PFSK-1 (cell line): ENCODE measurements around the gene WFDC5.

Experiments used
- POLR2AphosphoS5 ChIP-seq: IDR thresholded peaks from 2 replicates; pipeline ENCODE4 v1.6.1; 2012; ENCODE audit warnings: low read depth, mild to moderate bottlenecking, control low read depth, low read length, moderate library complexity
- SIN3A ChIP-seq: IDR thresholded peaks from 2 replicates; pipeline ENCODE4 v1.6.1; 2012; ENCODE audit warnings: mild to moderate bottlenecking, low read length, moderate library complexity, borderline replicate concordance; ENCODE audit not compliant: insufficient read depth
- TAF1 ChIP-seq: IDR thresholded peaks from 2 replicates; pipeline ENCODE4 v1.6.1; 2012; ENCODE audit warnings: low read length, control low read depth, borderline replicate concordance; ENCODE audit not compliant: insufficient read depth
- TF ChIP-seq, protein P1 (sequence below), 2 experiments: IDR thresholded peaks; 2 replicates each; pipeline versions ENCODE4 v1.6.1 to v1.8.0; 2011 to 2012; ENCODE audit warnings: low read depth in 2 of 2, low read length in 2 of 2, control low read depth in 1 of 2, inconsistent platforms in 1 of 2, mild to moderate bottlenecking in 1 of 2, moderate library complexity in 1 of 2; ENCODE audit not compliant: insufficient read depth in 1 of 2

DNA sequence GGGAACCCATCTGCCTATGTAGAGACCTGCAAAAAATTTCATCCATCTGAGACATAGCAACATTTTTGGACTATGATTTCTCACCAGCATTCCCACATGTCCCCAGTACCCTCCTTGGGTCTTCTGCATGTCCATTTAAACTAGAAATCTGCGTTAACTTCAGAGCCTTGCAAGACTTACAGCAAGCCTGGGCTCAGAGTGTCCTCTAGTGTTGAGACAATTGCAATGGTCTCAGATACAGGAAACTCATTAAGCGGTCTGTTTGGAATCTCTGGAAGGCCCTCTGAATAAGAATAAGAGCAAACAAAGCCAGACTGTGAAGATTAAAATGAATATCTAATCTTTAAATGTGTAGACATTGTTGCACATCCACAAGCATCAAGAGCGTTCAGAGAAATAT lies 39.2 kb upstream of the WFDC5 start:
- TF ChIP-seq POLR2AphosphoS5 (no peak), TAF1 (no peak), SIN3A (no peak)
- TF ChIP-seq, protein P1, sequence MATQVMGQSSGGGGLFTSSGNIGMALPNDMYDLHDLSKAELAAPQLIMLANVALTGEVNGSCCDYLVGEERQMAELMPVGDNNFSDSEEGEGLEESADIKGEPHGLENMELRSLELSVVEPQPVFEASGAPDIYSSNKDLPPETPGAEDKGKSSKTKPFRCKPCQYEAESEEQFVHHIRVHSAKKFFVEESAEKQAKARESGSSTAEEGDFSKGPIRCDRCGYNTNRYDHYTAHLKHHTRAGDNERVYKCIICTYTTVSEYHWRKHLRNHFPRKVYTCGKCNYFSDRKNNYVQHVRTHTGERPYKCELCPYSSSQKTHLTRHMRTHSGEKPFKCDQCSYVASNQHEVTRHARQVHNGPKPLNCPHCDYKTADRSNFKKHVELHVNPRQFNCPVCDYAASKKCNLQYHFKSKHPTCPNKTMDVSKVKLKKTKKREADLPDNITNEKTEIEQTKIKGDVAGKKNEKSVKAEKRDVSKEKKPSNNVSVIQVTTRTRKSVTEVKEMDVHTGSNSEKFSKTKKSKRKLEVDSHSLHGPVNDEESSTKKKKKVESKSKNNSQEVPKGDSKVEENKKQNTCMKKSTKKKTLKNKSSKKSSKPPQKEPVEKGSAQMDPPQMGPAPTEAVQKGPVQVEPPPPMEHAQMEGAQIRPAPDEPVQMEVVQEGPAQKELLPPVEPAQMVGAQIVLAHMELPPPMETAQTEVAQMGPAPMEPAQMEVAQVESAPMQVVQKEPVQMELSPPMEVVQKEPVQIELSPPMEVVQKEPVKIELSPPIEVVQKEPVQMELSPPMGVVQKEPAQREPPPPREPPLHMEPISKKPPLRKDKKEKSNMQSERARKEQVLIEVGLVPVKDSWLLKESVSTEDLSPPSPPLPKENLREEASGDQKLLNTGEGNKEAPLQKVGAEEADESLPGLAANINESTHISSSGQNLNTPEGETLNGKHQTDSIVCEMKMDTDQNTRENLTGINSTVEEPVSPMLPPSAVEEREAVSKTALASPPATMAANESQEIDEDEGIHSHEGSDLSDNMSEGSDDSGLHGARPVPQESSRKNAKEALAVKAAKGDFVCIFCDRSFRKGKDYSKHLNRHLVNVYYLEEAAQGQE (IDR thresholded peaks at IDR 0.05; ENCODE audit: insufficient read depth in 1 of 2, low read depth in 2 of 2, low read length in 2 of 2): no peak
